Naive B cell (primary cell): Measurements from ENCODE around the gene SNUPN. TPM values are rescaled to one million over a fixed set of nuclear protein-coding genes. Genes with fewer than 3 reads are reported as not detected.

Experiments used
- ATAC-seq, 2 donors: fragments of 150-1000 bp; cut with Tn5 transposase; 2 replicates each; pipeline ENCODE4 v1.10.0; 2021; ENCODE audit warnings: low read depth in 2 of 2, mild to moderate bottlenecking in 2 of 2, moderate library complexity in 2 of 2
- DNase-seq: peaks from one replicate; pipeline ENCODE4 v3.0.0; 2022
- H3K27ac Mint-ChIP-seq, 6 donors: one replicate each; pipeline ENCODE4 v1.8.0; 2020 to 2022; ENCODE audit warnings: mild to moderate bottlenecking in 6 of 6, mixed read lengths in 6 of 6, moderate library complexity in 5 of 6, inconsistent platforms in 2 of 6
- H3K27me3 Mint-ChIP-seq, 3 donors: one replicate each; pipeline ENCODE4 v1.8.0; 2021 to 2022; ENCODE audit warnings: mixed read lengths in 3 of 3, mild to moderate bottlenecking in 1 of 3
- H3K36me3 Mint-ChIP-seq, 2 donors: one replicate each; pipeline ENCODE4 v1.8.0; 2020 to 2022; ENCODE audit warnings: mixed read lengths in 2 of 2, inconsistent platforms in 1 of 2, mild to moderate bottlenecking in 1 of 2
- H3K4me1 Mint-ChIP-seq, 3 donors: one replicate each; pipeline ENCODE4 v1.8.0; 2020 to 2022; ENCODE audit warnings: mixed read lengths in 3 of 3, inconsistent platforms in 1 of 3, mild to moderate bottlenecking in 1 of 3, moderate library complexity in 1 of 3
- H3K4me3 Mint-ChIP-seq, 8 donors: one replicate each; pipeline ENCODE4 v1.8.0; 2020 to 2022; ENCODE audit warnings: mild to moderate bottlenecking in 8 of 8, mixed read lengths in 8 of 8, moderate library complexity in 8 of 8, inconsistent platforms in 2 of 8
- H3K9me3 Mint-ChIP-seq, 7 donors: one replicate each; pipeline ENCODE4 v1.8.0; 2020 to 2022; ENCODE audit warnings: mixed read lengths in 7 of 7, mild to moderate bottlenecking in 5 of 7, inconsistent platforms in 2 of 7, moderate library complexity in 1 of 7
- polyA plus RNA-seq, 6 donors: library from polyadenylated mRNA; unstranded; fragments of 300-500 nt; fragmentation: Illumina TruSeq; gene quantifications; one replicate each; pipeline ENCODE4 v1.2.3, GENCODE V29; 2021; ENCODE audit warnings: low read depth in 6 of 6

SNUPN gene
- polyA plus RNA-seq, result 10 to 100 TPM; 17.0 to 27.9 (median 22.5) TPM

- DNase-seq (peak; percentile 86), ATAC-seq (peak; percentile 93)
- peak within 1 kb of the TSS; percentile 85 to 98 (median 92) for H3K4me3 Mint-ChIP-seq
- no peaks in the 10 kb centered on the region for H3K9me3 Mint-ChIP-seq
- H3K4me1 Mint-ChIP-seq, result peaks cover 17 to 19% (median 19%) of the 10 kb centered on the region in 3 donors
- no peaks in the 10 kb centered on the region for H3K36me3 Mint-ChIP-seq
- H3K27ac Mint-ChIP-seq, result peak within 1 kb of the TSS; percentile 94 to 99 (median 98)
- H3K27me3 Mint-ChIP-seq, result no peaks in the 10 kb centered on the region
Measured at GRCh38 chr15:75625542-75626347, at the start of gene SNUPN. TSS of gene SNUPN (minus strand) at chr15:75625725. CDS start at chr15:75621051, 4,674 bp downstream.

GRCh38 chr15:75674366-75674765, 48.8 kb upstream of the SNUPN start:
- no peak for ATAC-seq
- no peak overlapping the region for H3K27ac Mint-ChIP-seq

GRCh38 chr15:75673426-75674235, 48.1 kb upstream of the SNUPN start:
- DNase-seq (no peak), ATAC-seq (no peak)
- Mint-ChIP-seq H3K9me3 (no peaks in the 10 kb centered on the region), H3K4me3 (no peak overlapping the region), H3K36me3 (no peaks in the 10 kb centered on the region), H3K27ac (peak overlapping the region in 1 of 6 donors; percentile 59), H3K27me3 (peaks cover 0 to 8% (median 0%) of the 10 kb centered on the region in 3 donors), H3K4me1 (no peaks in the 10 kb centered on the region)

More at GRCh38 chr15:75674366-75674765, 48.8 kb upstream of the SNUPN start:
- peaks cover 0 to 8% (median 0%) of the 10 kb centered on the region in 3 donors for H3K27me3 Mint-ChIP-seq
- H3K36me3 Mint-ChIP-seq, result no peaks in the 10 kb centered on the region
- no peaks in the 10 kb centered on the region for H3K9me3 Mint-ChIP-seq
- no peaks in the 10 kb centered on the region for H3K4me1 Mint-ChIP-seq
- H3K4me3 Mint-ChIP-seq, result no peak overlapping the region
- DNase-seq, result no peak

- Mint-ChIP-seq H3K9me3 (no peaks in the 10 kb centered on the region), H3K36me3 (no peaks in the 10 kb centered on the region), H3K4me3 (no peak overlapping the region), H3K27ac (peak overlapping the region in 2 of 6 donors; percentile 7 to 59), H3K4me1 (no peaks in the 10 kb centered on the region), H3K27me3 (peaks cover 0 to 8% (median 0%) of the 10 kb centered on the region in 3 donors)
- DNase-seq (no peak), ATAC-seq (no peak)
Measured at GRCh38 chr15:75672646-75673425, 47.3 kb upstream of the SNUPN start.

GRCh38 chr15:75671730-75672602, 46.4 kb upstream of the SNUPN start:
- Mint-ChIP-seq H3K4me1 (no peaks in the 10 kb centered on the region), H3K27me3 (peaks cover 0 to 16% (median 0%) of the 10 kb centered on the region in 3 donors), H3K9me3 (no peaks in the 10 kb centered on the region), H3K4me3 (no peak overlapping the region), H3K36me3 (no peaks in the 10 kb centered on the region), H3K27ac (no peak overlapping the region)
- DNase-seq (no peak), ATAC-seq (no peak)

- Mint-ChIP-seq H3K27ac (peak overlapping the region in 1 of 6 donors; percentile 69), H3K27me3 (peaks cover 0 to 30% (median 8%) of the 10 kb centered on the region in 3 donors)
- ATAC-seq, result no peak
Measured at GRCh38 chr15:75669879-75670212, 44.3 kb upstream of the SNUPN start.

GRCh38 chr15:75669191-75669878, 43.8 kb upstream of the SNUPN start:
- DNase-seq (no peak), ATAC-seq (no peak)
- Mint-ChIP-seq H3K4me1 (no peaks in the 10 kb centered on the region), H3K27ac (peak overlapping the region in 1 of 6 donors; percentile 69), H3K4me3 (no peak overlapping the region), H3K27me3 (peaks cover 0 to 30% (median 8%) of the 10 kb centered on the region in 3 donors), H3K9me3 (no peaks in the 10 kb centered on the region), H3K36me3 (no peaks in the 10 kb centered on the region)

More at GRCh38 chr15:75669879-75670212, 44.3 kb upstream of the SNUPN start:
- no peaks in the 10 kb centered on the region for H3K36me3 Mint-ChIP-seq
- H3K4me3 Mint-ChIP-seq, result no peak overlapping the region
- no peaks in the 10 kb centered on the region for H3K4me1 Mint-ChIP-seq
- DNase-seq, result no peak
- no peaks in the 10 kb centered on the region for H3K9me3 Mint-ChIP-seq

- H3K27ac Mint-ChIP-seq, result no peak overlapping the region
- no peaks in the 10 kb centered on the region for H3K36me3 Mint-ChIP-seq
- H3K27me3 Mint-ChIP-seq, result peaks cover 0 to 30% (median 8%) of the 10 kb centered on the region in 3 donors
- no peaks in the 10 kb centered on the region for H3K9me3 Mint-ChIP-seq
- no peaks in the 10 kb centered on the region for H3K4me1 Mint-ChIP-seq
- no peak overlapping the region for H3K4me3 Mint-ChIP-seq
- no peak for DNase-seq
- ATAC-seq, result no peak
Measured at GRCh38 chr15:75666823-75667501, 41.4 kb upstream of the SNUPN start.

GRCh38 chr15:75663931-75664421, 38.5 kb upstream of the SNUPN start:
- H3K9me3 Mint-ChIP-seq, result no peaks in the 10 kb centered on the region
- H3K27me3 Mint-ChIP-seq, result peaks cover 0 to 23% (median 8%) of the 10 kb centered on the region in 3 donors
- peak overlapping the region in 1 of 8 donors; percentile 62 for H3K4me3 Mint-ChIP-seq
- ATAC-seq (no peak), DNase-seq (no peak)
- no peaks in the 10 kb centered on the region for H3K4me1 Mint-ChIP-seq
- no peaks in the 10 kb centered on the region for H3K36me3 Mint-ChIP-seq
- peak overlapping the region in 2 of 6 donors; percentile 38 to 52 for H3K27ac Mint-ChIP-seq

- Mint-ChIP-seq H3K27ac (no peak overlapping the region), H3K36me3 (no peaks in the 10 kb centered on the region), H3K27me3 (peaks cover 0 to 23% (median 13%) of the 10 kb centered on the region in 3 donors), H3K4me3 (no peak overlapping the region), H3K4me1 (no peaks in the 10 kb centered on the region), H3K9me3 (no peaks in the 10 kb centered on the region)
- ATAC-seq (no peak), DNase-seq (no peak)
Measured at GRCh38 chr15:75662823-75663519, 37.4 kb upstream of the SNUPN start.

- H3K27ac Mint-ChIP-seq, result peak overlapping the region in 2 of 6 donors; percentile 2 to 39
- H3K27me3 Mint-ChIP-seq, result peaks cover 0 to 13% (median 12%) of the 10 kb centered on the region in 3 donors
- no peaks in the 10 kb centered on the region for H3K4me1 Mint-ChIP-seq
- ATAC-seq (no peak), DNase-seq (no peak)
- H3K4me3 Mint-ChIP-seq, result no peak overlapping the region
- no peaks in the 10 kb centered on the region for H3K9me3 Mint-ChIP-seq
- no peaks in the 10 kb centered on the region for H3K36me3 Mint-ChIP-seq
Measured at GRCh38 chr15:75661756-75662140, 36.2 kb upstream of the SNUPN start.
